HCT116 (cell line): ENCODE data around the gene HDAC8. TPM values are rescaled to one million over a fixed set of nuclear protein-coding genes. Genes with fewer than 3 reads are reported as not detected.

ENCODE experiments used
- ATAC-seq: fragments of 200-7000 bp; cut with Tn5 transposase; 2 replicates; pipeline ENCODE4 v1.9.1; 2020; ENCODE audit warnings: mild to moderate bottlenecking, moderate library complexity
- BruUV-seq: library from RNA; stranded (reverse); fragments of 400-500 nt; replicated peaks from 2 replicates; lab custom pipeline; 2021; lab: Mats Ljungman, UMichigan
- CTCF ChIA-PET: fragments of 300-600 bp; sonication (Branson Sonifier 250); formaldehyde crosslinking; loops from one replicate; lab custom pipeline; 2021; ENCODE audit warnings: antibody characterized with exemption; lab: Charles Lee
- POLR2A ChIA-PET: fragments of 300-600, 350-600 bp; sonication (Branson Sonifier 250); formaldehyde crosslinking; loops from one replicate; lab custom pipeline; 2021; ENCODE audit warnings: antibody characterized with exemption; lab: Charles Lee
- RAD21 ChIA-PET, 2 experiments: fragments of 300-600 bp; sonication (Branson Sonifier 250); formaldehyde crosslinking; loops; one replicate each; lab custom pipeline; 2023; ENCODE audit warnings: low total read pairs in 2 of 2; ENCODE audit not compliant: uncharacterized antibody in 2 of 2, unreplicated experiment in 2 of 2, low non-redundant PET in 1 of 2; lab: Charles Lee
- DNase-seq: peaks from one replicate; pipeline ENCODE4 v3.0.0-alpha.2; 2010; ENCODE audit warnings: low read depth, low spot score
- H2AFZ ChIP-seq: fragments of 200-600 bp; shearing (Covaris generic), sonication (generic); 2 replicates; pipeline ENCODE4 v1.6.1; 2017; ENCODE audit warnings: low read depth, mixed run types, mixed read lengths, antibody characterized with exemption, low read length; ENCODE audit not compliant: poor library complexity, severe bottlenecking
- H3K27ac ChIP-seq: 2 replicates; pipeline ENCODE4 v1.5.1; 2012; ENCODE audit warnings: low read depth, low read length
- H3K27me3 ChIP-seq: fragments of 200-600 bp; sonication (generic); 2 replicates; pipeline ENCODE4 v1.6.1; 2016; ENCODE audit warnings: mixed run types, low read length, mixed read lengths; ENCODE audit not compliant: insufficient read depth
- H3K36me3 ChIP-seq, 2 experiments: fragments of 200-500 bp in 1 of 2; fragments of 200-600 bp in 1 of 2; sonication (Bioruptor generic) in 1 of 2; sonication (generic) in 1 of 2; 2 replicates each; pipeline versions ENCODE4 v1.5.1 to v1.6.1; 2014 to 2016; ENCODE audit warnings: low read length in 2 of 2, inconsistent platforms in 1 of 2, mixed read lengths in 1 of 2, mixed run types in 1 of 2; ENCODE audit not compliant: insufficient read depth in 2 of 2, control insufficient read depth in 1 of 2
- H3K4me1 ChIP-seq, 2 experiments: fragments of 200-600 bp in 1 of 2; sonication (generic) in 1 of 2; 2 replicates each; pipeline versions ENCODE4 v1.5.1 to v1.6.1; 2012 to 2017; ENCODE audit warnings: low read length in 2 of 2, inconsistent platforms in 1 of 2, mild to moderate bottlenecking in 1 of 2, mixed read lengths in 1 of 2, mixed run types in 1 of 2, moderate library complexity in 1 of 2; ENCODE audit not compliant: insufficient read depth in 2 of 2, control insufficient read depth in 1 of 2
- H3K4me2 ChIP-seq: fragments of 200-600 bp; sonication (generic); 2 replicates; pipeline ENCODE4 v1.6.1; 2017; ENCODE audit warnings: mixed run types, low read length, mixed read lengths
- H3K4me3 ChIP-seq, 2 experiments: fragments of 200-600 bp in 1 of 2; sonication (generic) in 1 of 2; replicated peaks in 1 of 2; 2 replicates each; pipeline ENCODE4 v1.5.1; 2011 to 2016; ENCODE audit warnings: low read length in 2 of 2, control low read depth in 1 of 2, low read depth in 1 of 2, mild to moderate bottlenecking in 1 of 2, mixed read lengths in 1 of 2, mixed run types in 1 of 2
- H3K79me2 ChIP-seq: fragments of 200-600 bp; sonication (generic); 2 replicates; pipeline ENCODE4 v1.6.1; 2017; ENCODE audit warnings: mild to moderate bottlenecking, mixed run types, low read length, moderate library complexity, mixed read lengths; ENCODE audit not compliant: insufficient read depth
- H3K9ac ChIP-seq: fragments of 200-600 bp; sonication (generic); 2 replicates; pipeline ENCODE4 v1.6.1; 2016; ENCODE audit warnings: low read length, mixed read lengths
- H3K9me2 ChIP-seq: fragments of 200-600 bp; sonication (generic), shearing (Covaris generic); 2 replicates; pipeline ENCODE4 v1.6.1; 2017; ENCODE audit warnings: mixed run types, mild to moderate bottlenecking, moderate library complexity; ENCODE audit not compliant: insufficient read depth
- H3K9me3 ChIP-seq, 2 experiments: fragments of 200-500 bp in 1 of 2; fragments of 200-600 bp in 1 of 2; sonication (Bioruptor generic) in 1 of 2; sonication (generic) in 1 of 2; 2 replicates each; pipeline ENCODE4 v1.6.1; 2014 to 2017; ENCODE audit warnings: low read length in 2 of 2, mixed read lengths in 2 of 2, inconsistent platforms in 1 of 2, low read depth in 1 of 2, mild to moderate bottlenecking in 1 of 2, mixed run types in 1 of 2, moderate library complexity in 1 of 2; ENCODE audit not compliant: control insufficient read depth in 1 of 2, insufficient read depth in 1 of 2
- H4K20me1 ChIP-seq: fragments of 200-600 bp; sonication (generic), shearing (Covaris generic); 2 replicates; pipeline ENCODE4 v1.6.1; 2017; ENCODE audit warnings: mixed run types, mild to moderate bottlenecking, moderate library complexity; ENCODE audit not compliant: insufficient read depth
- CBX3 ChIP-seq: IDR thresholded peaks from 2 replicates; pipeline ENCODE4 v1.6.1; 2012; ENCODE audit warnings: low read depth
- CEBPB ChIP-seq: IDR thresholded peaks from 2 replicates; pipeline ENCODE4 v1.6.1; 2012; ENCODE audit warnings: low read depth
- CTCF ChIP-seq, 3 experiments: fragments of 200-600 bp in 1 of 3; sonication (generic) in 1 of 3; IDR thresholded peaks in 2 of 3; conservative IDR thresholded peaks in 1 of 3; 2 replicates each; pipeline ENCODE4 v1.5.1; 2012 to 2017; ENCODE audit warnings: low read depth in 2 of 3, low read length in 2 of 3, antibody characterized with exemption in 1 of 3, borderline replicate concordance in 1 of 3, control low read depth in 1 of 3, mild to moderate bottlenecking in 1 of 3, mixed read lengths in 1 of 3, mixed run types in 1 of 3, moderate library complexity in 1 of 3; ENCODE audit not compliant: insufficient read depth in 1 of 3
- EGR1 ChIP-seq: IDR thresholded peaks from 2 replicates; pipeline ENCODE4 v1.6.1; 2012; ENCODE audit warnings: low read depth
- ELF1 ChIP-seq: IDR thresholded peaks from 2 replicates; pipeline ENCODE4 v1.6.1; 2012; ENCODE audit warnings: low read depth, borderline replicate concordance
- EZH2 ChIP-seq: fragments of 200-600 bp; sonication (generic); IDR thresholded peaks from 2 replicates; pipeline ENCODE4 v1.6.1; 2017; ENCODE audit warnings: antibody characterized with exemption, mixed run types
- MAX ChIP-seq: IDR thresholded peaks from 2 replicates; pipeline ENCODE4 v1.6.1; 2012
- POLR2A ChIP-seq: IDR thresholded peaks from 2 replicates; pipeline ENCODE4 v1.7.0; 2011; ENCODE audit warnings: borderline replicate concordance; ENCODE audit not compliant: insufficient read depth, insufficient read length; ENCODE audit errors: extremely low read depth
- POLR2AphosphoS5 ChIP-seq: IDR thresholded peaks from 2 replicates; pipeline ENCODE4 v1.6.1; 2011; ENCODE audit warnings: mild to moderate bottlenecking, low read depth, low read length, moderate library complexity
- REST ChIP-seq: IDR thresholded peaks from 2 replicates; pipeline ENCODE4 v1.6.1; 2012; ENCODE audit warnings: low read depth
- SP1 ChIP-seq: IDR thresholded peaks from 2 replicates; pipeline ENCODE4 v1.6.1; 2012; ENCODE audit warnings: low read depth
- SRF ChIP-seq: IDR thresholded peaks from 2 replicates; pipeline ENCODE4 v1.6.1; 2012; ENCODE audit warnings: low read depth
- TCF7L2 ChIP-seq: IDR thresholded peaks from 2 replicates; pipeline ENCODE4 v1.7.0; 2011; ENCODE audit warnings: borderline replicate concordance, inconsistent platforms; ENCODE audit not compliant: insufficient read depth, insufficient read length; ENCODE audit errors: extremely low read depth
- ZFX ChIP-seq: fragments of 450-650 bp; IDR thresholded peaks from 2 replicates; pipeline ENCODE4 v1.6.1; 2017
- intact Hi-C: fragments of 100-400 bp; cut with micrococcal nuclease; formaldehyde crosslinking; loops from 2 replicates; pipeline ENCODE4 v1.10.0; 2022
- total RNA-seq: library from RNA; stranded (reverse); gene quantifications from one replicate; pipeline ENCODE4 v1.2.1, GENCODE V29; 2021; ENCODE audit not compliant: unreplicated experiment
- TF ChIP-seq, protein P1 (sequence below): IDR thresholded peaks from 2 replicates; pipeline ENCODE4 v1.6.1; 2011; ENCODE audit warnings: mild to moderate bottlenecking, low read length, moderate library complexity; ENCODE audit not compliant: insufficient replicate concordance; ENCODE audit errors: extremely low read depth
- TF ChIP-seq, protein P2 (sequence below): IDR thresholded peaks from 2 replicates; pipeline ENCODE4 v1.6.1; 2012

HDAC8 gene
- total RNA-seq, 1 experiment from 2014 or later, result 24.1 TPM

- intact Hi-C loops, result no loop called here
- POLR2A ChIA-PET, result no interaction called here
- CTCF ChIA-PET, result no interaction called here
- H3K4me2 ChIP-seq, result no peak overlapping the region
- no TSS peak for BruUV-seq
- no peak overlapping the region for H2AFZ ChIP-seq
- ATAC-seq (no peak), DNase-seq (no peak)
- RAD21 ChIA-PET, result no interaction called here
- H3K4me3 ChIP-seq, result no peak overlapping the region
- H3K9ac ChIP-seq, result no peak overlapping the region
- no peaks in the 10 kb centered on the region for H3K79me2 ChIP-seq
- H3K9me2 ChIP-seq, result no peaks in the 10 kb centered on the region
- no peaks in the 10 kb centered on the region for H3K36me3 ChIP-seq
- TF ChIP-seq CEBPB (no peak), SRF (no peak), EZH2 (no peak), CBX3 (no peak), POLR2AphosphoS5 (no peak), POLR2A (no peak), MAX (no peak), EGR1 (no peak), ZFX (no peak), ELF1 (no peak), TCF7L2 (no peak), CTCF (IDR thresholded peaks at IDR 0.05 in 2 of 3, conservative IDR thresholded peaks at IDR 0.05 in 1 of 3; ENCODE audit: borderline replicate concordance in 1 of 3, insufficient read depth in 1 of 3, low read depth in 2 of 3, low read length in 2 of 3) (no peak), REST (no peak), SP1 (no peak)
- TF ChIP-seq, protein P1, sequence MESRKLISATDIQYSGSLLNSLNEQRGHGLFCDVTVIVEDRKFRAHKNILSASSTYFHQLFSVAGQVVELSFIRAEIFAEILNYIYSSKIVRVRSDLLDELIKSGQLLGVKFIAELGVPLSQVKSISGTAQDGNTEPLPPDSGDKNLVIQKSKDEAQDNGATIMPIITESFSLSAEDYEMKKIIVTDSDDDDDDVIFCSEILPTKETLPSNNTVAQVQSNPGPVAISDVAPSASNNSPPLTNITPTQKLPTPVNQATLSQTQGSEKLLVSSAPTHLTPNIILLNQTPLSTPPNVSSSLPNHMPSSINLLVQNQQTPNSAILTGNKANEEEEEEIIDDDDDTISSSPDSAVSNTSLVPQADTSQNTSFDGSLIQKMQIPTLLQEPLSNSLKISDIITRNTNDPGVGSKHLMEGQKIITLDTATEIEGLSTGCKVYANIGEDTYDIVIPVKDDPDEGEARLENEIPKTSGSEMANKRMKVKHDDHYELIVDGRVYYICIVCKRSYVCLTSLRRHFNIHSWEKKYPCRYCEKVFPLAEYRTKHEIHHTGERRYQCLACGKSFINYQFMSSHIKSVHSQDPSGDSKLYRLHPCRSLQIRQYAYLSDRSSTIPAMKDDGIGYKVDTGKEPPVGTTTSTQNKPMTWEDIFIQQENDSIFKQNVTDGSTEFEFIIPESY, result no peak
- TF ChIP-seq, protein P2, sequence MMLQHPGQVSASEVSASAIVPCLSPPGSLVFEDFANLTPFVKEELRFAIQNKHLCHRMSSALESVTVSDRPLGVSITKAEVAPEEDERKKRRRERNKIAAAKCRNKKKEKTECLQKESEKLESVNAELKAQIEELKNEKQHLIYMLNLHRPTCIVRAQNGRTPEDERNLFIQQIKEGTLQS, result no peak
- TF ChIP-seq, all 23 proteins: peak for 0
- Histone ChIP-seq H4K20me1 (no peaks in the 10 kb centered on the region), H3K27me3 (no peaks in the 10 kb centered on the region), H3K9me3 (no peaks in the 10 kb centered on the region), H3K27ac (no peak overlapping the region), H3K4me1 (peaks cover 0 to 6% of the 10 kb centered on the region in 2 experiments; a peak in 3 of 4 replicates)
These were observed 258.7 kb downstream of the HDAC8 start for GRCh38 chrX:72313707-72314641.
